Measurements from ENCODE around the gene TRAF3IP3.
"Not testable (repeated sequence)": the region's sequence is repeated elsewhere in the genome, so short reads cannot be mapped to it uniquely, and the experiment has no call there.

TRAF3IP3 gene

GRCh38 chr1:209769171-209769904 is 13.5 kb downstream of the TRAF3IP3 start:
- peak; percentile 56 for DNase-seq (ENCODE audit: low read depth)

DNA sequence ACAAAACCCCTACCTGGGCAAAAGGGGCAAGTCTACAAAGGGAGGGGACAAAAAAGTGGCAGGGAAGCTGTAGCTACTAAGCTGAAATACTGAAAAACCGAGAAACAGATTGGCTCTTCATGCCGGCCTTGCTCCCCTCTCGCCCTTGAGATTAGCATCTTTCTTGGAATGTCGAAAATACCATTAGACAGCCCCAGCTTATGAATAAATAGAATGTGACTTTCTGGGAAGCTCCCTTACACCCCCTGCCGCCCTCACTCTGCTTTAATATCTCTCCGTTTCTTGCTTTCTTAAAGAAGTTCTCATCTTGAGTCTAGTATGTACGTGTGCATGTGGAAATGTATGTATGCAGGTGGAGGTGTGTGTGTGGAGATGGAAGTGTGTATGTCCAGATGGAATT is 14.1 kb downstream of the TRAF3IP3 start:
- no peak for DNase-seq (ENCODE audit: low read depth)

DNA sequence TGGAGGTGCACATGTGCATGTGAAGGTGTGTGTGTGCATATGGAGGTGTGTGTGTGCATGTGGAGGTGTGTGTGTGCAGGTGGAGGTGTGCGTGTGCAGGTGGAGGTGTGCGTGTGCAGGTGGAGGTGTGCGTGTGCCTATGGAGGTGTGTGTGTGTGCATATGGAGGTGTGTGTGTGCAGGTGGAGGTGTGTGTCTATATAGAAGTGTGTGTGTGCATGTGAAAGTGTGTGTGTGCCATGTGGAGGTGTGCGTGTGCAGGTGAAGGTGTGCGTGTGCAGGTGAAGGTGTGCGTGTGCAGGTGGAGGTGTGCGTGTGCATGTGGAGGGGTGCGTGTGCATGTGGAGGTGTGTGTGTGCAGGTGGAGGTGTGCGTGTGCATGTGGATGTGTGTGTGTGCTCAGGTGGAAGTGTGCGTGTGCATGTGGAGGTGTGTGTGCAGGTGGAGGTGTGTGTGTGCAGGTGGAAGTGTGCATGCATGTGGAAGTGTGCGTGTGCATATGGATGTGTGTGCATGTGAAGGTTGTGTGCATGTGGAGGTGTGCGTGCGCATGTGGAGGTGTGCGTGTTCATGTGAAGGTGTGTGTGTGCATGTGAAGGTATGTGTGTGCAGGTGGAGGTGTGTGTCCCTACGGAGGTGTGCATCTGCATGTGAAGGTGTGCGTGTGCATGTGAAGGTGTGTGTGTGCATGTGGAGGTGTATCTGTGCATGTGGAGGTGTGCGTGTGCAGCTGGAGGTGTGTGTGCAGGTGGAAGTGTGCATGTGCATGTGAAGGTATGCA is 15.0 kb downstream of the TRAF3IP3 start:
- no peak for DNase-seq (ENCODE audit: low read depth)

- DNase-seq (ENCODE audit: low read depth): no peak
Measured at GRCh38 chr1:209772126-209772525, 16.3 kb downstream of the TRAF3IP3 start.

GRCh38 chr1:209774592-209774991 is 18.7 kb downstream of the TRAF3IP3 start:
- no peak for DNase-seq (ENCODE audit: low read depth)

DNA sequence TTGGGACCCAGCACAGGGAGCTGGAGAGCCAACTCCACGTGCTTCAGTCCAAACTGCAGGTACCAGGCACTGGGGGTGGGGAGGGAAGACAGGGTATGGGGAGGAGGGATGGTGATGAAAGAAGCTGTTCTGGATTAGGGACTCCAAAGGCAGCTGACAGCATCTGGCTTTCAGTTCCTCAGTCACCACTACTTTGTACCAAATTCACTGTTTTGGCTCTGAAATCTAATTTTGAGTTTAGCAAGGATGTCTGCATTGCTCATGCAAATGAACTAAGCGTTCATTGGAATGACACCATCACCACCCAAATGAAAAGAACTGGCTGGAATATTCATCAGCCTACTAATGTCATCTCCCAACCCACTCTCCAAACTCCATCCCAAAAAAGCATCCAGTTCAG is 19.8 kb downstream of the TRAF3IP3 start:
- no peak for DNase-seq (ENCODE audit: low read depth)

GRCh38 chr1:209777587-209777986 is 21.7 kb downstream of the TRAF3IP3 start:
- DNase-seq (ENCODE audit: low read depth): no peak

DNA sequence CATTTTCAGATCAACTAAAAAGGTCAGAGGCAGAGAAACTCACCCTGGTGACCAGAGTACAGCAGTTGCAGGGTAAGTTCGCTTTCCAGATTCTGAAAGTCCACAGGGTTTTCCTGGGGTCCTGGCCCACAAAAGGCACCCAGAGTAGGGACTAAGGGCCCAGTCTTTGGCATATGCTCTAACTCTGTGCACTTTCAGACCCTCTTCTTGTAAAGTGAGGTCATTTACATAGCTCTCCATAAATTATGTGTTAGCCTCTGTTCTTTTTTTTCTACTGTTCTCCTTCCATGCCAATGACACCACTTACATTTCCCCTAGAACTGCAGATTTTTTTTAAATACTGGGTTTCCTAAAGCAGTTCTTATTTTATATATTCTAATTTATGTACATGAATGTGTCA is 22.2 kb downstream of the TRAF3IP3 start:
- no peak for DNase-seq (ENCODE audit: low read depth)

- no peak for DNase-seq (ENCODE audit: low read depth)
Measured at GRCh38 chr1:209780268-209780667, 24.4 kb downstream of the TRAF3IP3 start.

- no peak for DNase-seq (ENCODE audit: low read depth)
Measured at GRCh38 chr1:209783386-209783785, 27.5 kb downstream of the TRAF3IP3 start.

GRCh38 chr1:209784265-209785169 is 28.7 kb downstream of the TRAF3IP3 start, which contains the start of gene C1orf74:
TSS of gene C1orf74 (minus strand) at chr1:209784559. CDS start at chr1:209783634, 925 bp downstream.
- DNase-seq (ENCODE audit: low read depth): peak; percentile 99

- DNase-seq (ENCODE audit: low read depth): no peak
Measured at GRCh38 chr1:209785592-209785991, 29.7 kb downstream of the TRAF3IP3 start.

DNA sequence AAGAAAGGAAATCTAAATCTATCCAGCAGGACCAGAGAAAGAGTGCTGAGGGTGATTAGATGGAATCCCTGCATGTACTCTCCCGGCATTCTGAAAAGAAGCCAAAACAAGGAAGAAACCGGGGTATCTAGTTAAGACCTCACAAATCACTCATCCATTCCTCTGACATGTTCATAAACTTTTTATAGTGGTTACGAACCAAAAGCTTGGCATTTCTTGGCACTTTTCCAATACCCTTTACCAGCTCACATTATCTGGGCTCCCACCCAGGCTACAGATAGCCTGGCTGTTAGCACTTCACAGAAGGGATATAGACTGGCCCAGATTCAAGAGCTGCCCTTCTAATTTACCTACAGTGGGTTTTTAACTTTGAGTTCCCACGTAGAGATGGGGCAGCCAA is 30.3 kb downstream of the TRAF3IP3 start:
- DNase-seq (ENCODE audit: low read depth): no peak

- no peak for DNase-seq (ENCODE audit: low read depth)
Measured at GRCh38 chr1:209787551-209787950, 31.7 kb downstream of the TRAF3IP3 start.

- no peak for DNase-seq (ENCODE audit: low read depth)
Measured at GRCh38 chr1:209789245-209789644, 33.4 kb downstream of the TRAF3IP3 start.

DNA sequence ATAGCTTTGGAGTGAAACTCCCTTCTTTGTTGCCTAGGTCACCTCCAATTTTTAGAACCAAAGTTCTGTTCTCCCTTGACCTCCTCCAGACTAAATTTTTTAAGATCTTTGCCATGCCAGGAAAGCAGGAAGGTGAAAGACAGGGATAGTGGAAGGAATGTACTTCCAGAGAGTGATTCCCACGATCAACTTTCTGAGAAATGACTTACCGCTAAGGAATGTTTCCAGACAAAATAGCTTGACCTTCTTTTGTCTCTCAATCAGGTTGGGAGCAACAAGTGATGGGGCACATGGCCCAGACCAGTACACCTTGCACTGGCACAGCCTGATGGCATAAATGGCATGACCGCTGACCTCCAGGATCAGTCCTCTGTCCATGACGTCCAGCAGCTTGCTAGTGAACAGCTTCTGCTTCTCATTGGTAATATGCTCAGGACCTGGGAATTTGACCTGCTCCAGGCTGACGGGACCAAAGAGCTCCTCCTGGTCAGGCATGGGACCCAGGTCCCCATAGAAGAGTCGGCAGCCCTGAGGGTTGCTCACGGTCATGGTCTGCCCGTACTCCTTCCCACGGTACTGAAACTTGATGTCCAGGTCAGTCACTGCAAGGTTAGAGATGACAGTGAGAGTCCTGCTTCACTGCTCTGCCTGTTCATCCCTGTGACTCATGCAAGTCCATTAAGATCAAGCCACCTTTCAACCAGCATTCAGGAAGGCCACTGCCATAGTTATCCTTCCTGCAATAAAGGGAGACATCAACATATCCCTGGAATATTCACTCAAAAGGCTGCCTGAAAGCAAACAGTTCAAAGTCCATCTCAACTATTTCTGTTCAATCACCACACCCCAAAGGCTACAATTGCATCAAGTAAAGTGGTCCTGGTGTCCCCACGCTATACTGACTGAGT is 34.7 kb downstream of the TRAF3IP3 start:
- no peak for DNase-seq (ENCODE audit: low read depth)

DNA sequence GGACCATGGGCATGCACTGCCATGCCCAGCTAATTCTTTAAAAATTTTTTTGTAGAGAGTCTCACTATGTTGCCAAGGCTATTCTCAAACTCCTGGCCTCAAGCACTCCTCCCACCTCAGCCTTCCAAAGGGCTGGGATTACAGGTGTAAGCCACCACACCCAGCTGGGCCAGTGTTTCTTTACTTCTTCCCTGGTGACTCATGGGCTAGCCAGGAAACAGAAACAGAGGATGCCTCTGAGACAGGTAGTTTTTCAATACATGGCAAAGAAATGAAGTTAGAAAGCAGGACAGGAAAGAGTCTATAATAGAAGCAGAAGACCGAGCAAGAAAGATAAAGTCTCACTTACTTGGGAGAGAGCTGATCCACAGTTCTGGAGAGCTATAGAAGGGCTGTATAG is 36.1 kb downstream of the TRAF3IP3 start:
- no peak for DNase-seq (ENCODE audit: low read depth)

- DNase-seq (ENCODE audit: low read depth): not testable (repeated sequence)
Measured at GRCh38 chr1:209793711-209794110, 37.9 kb downstream of the TRAF3IP3 start.

DNA sequence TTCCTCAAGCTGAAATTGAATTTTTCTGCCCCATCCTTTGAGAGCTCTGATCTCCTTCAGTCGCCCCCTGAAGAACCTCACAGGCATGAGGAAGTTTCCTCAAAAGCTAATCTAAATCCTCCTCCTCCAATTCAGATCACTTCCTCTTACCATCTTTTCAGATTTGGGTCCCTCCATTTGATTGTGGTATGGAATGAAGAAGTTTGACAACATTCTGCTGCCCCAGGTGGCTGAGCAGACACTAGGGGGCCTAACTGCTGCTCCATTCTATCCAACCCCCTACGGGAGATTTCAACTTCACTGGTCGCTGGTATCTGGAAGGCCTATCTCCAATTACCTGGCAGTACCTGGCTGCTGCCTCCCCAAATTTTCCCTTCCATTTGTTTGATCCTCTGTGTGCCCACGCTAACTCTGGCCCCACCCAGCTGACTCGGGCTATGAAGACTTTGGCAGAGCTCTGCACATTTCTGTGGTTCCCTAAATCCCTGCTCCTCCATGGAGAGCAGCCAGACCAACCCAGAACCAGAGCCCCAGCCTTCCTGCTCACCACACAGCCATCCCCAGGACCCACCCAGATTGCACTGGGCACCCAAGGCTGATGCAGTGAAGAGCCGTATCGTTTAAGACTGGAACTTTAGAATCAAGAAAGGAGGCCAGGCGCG is 42.3 kb downstream of the TRAF3IP3 start:
- no peak for DNase-seq (ENCODE audit: low read depth)

DNA sequence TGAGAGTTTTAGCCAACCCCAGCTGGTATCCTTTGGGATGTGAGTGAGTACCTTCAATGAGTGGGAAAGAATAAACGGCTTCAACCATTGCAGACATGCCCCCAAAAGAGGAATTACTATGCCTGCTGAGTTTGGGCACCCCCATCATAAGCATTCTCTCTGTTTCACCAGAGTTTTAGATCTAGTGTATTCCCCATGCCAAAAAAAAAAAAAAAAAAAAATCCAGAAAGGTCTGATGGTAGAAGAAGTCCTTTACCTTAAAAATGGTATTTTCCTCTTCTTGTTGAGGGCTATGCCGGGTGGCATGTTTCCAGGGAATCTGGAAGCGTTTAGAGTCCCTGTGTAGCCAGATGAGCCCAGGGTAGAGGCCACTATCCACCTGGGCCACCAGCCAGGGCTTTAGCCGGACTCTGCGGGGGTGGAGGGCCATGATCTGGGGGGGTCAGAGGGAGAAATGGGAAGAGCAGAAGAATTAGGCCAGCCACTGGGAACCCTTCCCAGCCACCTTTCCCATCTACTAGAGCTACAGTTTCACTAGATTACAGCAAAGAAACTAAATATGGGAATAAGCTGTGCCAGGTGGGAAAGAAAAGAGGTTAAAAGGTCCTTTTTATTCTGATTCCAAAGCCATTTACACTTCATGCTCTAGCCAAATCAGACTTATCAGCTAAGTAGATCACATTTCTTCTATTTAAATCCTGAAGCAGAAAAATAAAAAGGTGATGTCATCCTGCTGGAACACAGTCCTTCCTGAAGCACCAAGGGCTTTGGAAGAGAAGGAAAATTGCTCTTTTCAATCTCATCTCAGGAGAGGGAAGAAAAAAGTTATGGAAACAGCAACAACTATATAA is 45.4 kb downstream of the TRAF3IP3 start:
- no peak for DNase-seq (ENCODE audit: low read depth)
